Measurements from ENCODE around the gene HIF3A.
"Not testable (repeated sequence)": the region's sequence is repeated elsewhere in the genome, so short reads cannot be mapped to it uniquely, and the experiment has no call there.

The HIF3A gene

DNA sequence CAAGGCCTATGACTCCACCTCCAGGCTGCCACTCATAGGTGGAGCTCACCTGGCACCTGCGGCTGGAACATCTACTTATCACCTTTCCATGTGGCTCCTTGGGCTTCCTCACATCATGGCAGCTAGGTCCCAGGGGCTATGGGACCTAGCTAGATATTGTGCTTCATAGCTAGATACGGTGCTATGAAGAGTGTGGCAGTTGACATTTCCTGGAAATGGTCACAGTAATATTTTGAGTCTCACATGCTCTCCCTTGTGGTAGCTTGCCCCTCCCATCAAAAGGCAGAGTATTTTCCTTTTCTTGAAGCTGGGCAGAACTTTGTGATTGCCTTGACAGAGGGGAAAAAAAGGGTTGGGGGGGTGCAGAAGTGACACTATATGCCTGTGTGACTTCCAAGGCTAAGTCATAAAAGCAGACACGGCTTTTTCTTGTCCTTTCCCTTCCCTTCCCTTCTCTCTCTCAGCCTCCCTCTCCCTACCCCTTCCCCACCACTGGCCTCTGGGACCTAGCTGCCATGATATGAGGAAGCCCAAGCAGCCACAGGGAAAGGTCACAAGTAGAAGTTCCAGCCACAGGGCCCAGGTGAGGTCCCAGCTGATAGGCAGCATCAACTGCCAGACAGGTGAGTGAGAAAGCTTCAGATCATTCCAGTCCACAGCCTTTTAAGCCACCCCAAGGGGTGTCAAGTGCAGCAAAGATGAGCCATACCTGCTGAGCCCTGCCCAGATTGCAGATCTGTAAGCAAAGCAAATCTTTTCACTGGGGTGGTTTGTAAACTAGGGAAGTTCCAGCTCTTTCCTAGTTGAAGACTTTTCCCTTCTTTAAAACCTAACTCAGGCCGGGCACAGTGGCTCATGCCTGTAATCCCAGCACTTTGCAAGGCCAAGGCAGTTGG lies 6.9 kb upstream of the HIF3A start:
- in situ Hi-C loops (cut with MboI; ENCODE audit: low sequenced_read_pairs) = loop anchor here (10.0 kb wide), 1 partner anchor 225 kb away; no protein-coding TSS in a partner anchor

DNA sequence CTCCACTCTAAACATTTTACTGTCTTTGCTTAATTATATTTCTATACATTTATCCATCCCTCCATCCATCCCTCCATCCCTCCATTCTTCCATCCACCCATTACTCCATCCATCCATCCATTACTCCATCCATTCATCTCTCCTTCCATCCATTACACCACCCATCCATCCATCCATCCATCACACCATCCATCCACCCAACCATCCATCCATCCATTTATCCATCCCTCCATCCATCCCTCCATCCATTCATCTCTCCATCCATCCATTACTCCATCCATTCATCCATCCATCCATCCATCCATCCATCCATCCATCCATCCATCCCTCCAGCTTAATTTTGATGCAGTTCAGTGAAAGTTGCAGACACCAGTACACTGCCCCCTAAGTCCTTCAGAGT lies 5.0 kb upstream of the HIF3A start:
- in situ Hi-C loops (cut with MboI; ENCODE audit: low sequenced_read_pairs) = no loop called here

DNA sequence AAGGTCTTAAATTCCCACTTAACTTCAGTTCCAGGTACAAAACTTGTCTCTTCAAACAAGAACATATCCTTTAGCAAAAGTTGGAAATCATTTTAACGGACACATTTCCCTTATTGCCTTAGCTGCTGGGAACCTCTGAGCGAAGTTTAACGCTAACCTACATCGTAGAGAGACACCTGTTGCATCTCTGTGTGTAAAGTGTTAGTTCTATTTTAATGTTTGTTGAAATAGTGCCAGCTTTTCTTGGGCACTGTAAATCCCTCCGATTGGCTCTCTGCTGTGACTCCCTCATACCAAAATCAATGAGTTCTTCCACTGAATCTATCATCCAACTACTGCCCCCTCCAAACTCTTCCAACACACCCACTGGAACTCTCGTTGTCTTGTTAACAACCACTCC lies 2.3 kb upstream of the HIF3A start:
- in situ Hi-C loops (cut with MboI; ENCODE audit: low sequenced_read_pairs) = no loop called here

- in situ Hi-C loops (cut with MboI; ENCODE audit: low sequenced_read_pairs) = no loop called here
These were observed 1.2 kb upstream of the HIF3A start for GRCh38 chr19:46295401-46296201.

- in situ Hi-C loops (cut with MboI; ENCODE audit: low sequenced_read_pairs) = no loop called here
These were observed 701 bp upstream of the HIF3A start for GRCh38 chr19:46296202-46296480.

GRCh38 chr19:46297700-46298478 lies 1.0 kb downstream of the HIF3A start:
- in situ Hi-C loops (cut with MboI; ENCODE audit: low sequenced_read_pairs) = no loop called here

- in situ Hi-C loops (cut with MboI; ENCODE audit: low sequenced_read_pairs) = no loop called here
These were observed 1.7 kb downstream of the HIF3A start for GRCh38 chr19:46298479-46299003.

DNA sequence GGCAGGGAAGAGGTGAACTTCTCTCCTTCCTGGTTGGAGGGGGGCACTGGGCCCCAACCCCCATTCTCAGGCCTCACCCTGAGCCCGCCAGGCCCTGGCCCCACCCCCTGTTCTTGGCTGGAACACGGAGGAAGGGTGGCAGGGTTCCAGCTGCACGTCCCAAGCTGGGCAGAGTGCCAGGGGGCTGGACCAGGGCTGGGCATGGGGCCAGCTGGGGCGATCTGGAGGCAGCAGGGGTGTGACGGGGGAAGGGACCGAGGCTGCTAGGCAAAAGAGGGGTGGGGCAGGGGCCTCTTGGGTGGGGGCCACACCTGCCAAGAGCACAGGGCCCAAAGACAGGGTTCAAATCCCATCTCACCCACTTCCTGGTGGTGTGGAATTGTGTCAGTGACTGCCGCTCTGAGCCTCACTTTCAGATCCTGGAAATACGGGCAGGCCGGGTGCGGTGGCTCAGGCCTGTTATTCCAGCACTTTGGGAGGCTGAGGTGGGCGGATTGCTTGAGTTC lies 2.2 kb downstream of the HIF3A start:
- in situ Hi-C loops (cut with MboI; ENCODE audit: low sequenced_read_pairs) = no loop called here

- in situ Hi-C loops (cut with MboI; ENCODE audit: low sequenced_read_pairs) = no loop called here
These were observed 2.9 kb downstream of the HIF3A start for GRCh38 chr19:46299695-46300094.

DNA sequence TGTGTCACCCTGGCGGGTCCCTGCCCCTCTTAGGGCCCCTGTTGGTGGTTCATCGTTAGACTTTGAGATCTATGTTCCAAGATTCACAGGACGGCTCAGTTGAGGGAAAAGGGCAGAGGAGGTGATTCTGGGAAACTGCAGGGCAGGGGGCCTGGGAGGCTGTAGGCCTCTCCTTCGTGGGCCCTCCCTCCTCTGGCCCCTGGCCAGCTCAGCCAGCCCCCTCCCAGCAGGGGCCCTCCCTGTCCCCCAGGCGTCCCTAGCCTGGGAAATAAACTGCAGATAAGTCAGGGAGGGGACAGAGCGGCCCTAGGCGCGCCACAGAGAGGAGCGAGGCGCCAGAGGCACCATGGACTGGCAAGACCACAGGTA lies 6.5 kb downstream of the HIF3A start:
- in situ Hi-C loops (cut with MboI; ENCODE audit: low sequenced_read_pairs) = no loop called here

GRCh38 chr19:46303691-46304397 lies 7.0 kb downstream of the HIF3A start:
- in situ Hi-C loops (cut with MboI; ENCODE audit: low sequenced_read_pairs) = no loop called here

DNA sequence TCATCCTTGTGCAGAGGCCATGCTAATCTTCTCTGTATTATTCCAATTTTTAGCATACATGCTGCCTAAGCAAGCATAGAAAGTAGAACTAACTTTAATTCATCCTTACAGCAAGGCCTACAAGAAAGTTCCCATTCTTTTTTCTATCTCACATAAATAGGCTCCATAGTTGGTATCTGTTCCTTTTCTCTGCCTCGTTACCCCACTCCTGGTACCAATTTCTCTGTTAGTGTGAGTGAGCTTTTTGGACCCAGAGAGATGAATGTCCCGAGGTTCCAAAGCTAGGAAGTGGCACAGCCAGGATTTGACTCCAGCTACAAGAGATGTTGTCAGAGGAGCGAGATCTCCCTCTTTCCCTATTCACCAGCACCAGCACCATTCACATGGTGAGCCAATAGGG lies 9.7 kb downstream of the HIF3A start:
- in situ Hi-C loops (cut with MboI; ENCODE audit: low sequenced_read_pairs) = no loop called here

DNA sequence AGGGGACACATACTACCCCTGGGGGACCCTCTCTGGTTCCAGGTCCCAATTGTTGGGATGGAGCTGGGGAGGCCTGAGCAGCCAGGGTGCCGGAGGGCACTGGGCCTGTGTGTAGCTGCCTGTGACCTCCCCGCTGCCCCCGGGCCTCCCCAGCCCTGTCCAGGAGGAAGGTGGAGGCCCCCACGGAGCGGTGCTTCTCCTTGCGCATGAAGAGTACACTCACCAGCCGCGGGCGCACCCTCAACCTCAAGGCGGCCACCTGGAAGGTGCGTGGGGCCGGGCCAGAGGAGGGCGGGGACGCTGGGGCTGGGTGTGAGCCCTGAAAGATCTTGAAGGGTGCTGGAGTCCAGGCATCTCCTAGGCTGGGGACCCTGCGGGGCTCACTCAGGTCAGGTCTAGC lies 11.7 kb downstream of the HIF3A start:
- in situ Hi-C loops (cut with MboI; ENCODE audit: low sequenced_read_pairs) = no loop called here

DNA sequence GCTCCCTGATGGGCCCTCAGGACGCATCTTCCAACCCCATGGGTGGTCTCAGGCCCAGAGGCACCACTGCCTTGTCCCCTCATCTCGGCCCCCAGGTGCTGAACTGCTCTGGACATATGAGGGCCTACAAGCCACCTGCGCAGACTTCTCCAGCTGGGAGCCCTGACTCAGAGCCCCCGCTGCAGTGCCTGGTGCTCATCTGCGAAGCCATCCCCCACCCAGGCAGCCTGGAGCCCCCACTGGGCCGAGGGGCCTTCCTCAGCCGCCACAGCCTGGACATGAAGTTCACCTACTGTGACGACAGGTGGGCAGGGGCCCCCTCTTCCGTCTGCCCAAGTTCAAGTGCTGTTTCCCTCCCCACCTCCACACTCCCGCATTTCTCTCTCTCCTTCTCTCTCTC lies 12.2 kb downstream of the HIF3A start:
- in situ Hi-C loops (cut with MboI; ENCODE audit: low sequenced_read_pairs) = no loop called here

GRCh38 chr19:46311444-46311843 lies 14.6 kb downstream of the HIF3A start:
- in situ Hi-C loops (cut with MboI; ENCODE audit: low sequenced_read_pairs) = no loop called here

DNA sequence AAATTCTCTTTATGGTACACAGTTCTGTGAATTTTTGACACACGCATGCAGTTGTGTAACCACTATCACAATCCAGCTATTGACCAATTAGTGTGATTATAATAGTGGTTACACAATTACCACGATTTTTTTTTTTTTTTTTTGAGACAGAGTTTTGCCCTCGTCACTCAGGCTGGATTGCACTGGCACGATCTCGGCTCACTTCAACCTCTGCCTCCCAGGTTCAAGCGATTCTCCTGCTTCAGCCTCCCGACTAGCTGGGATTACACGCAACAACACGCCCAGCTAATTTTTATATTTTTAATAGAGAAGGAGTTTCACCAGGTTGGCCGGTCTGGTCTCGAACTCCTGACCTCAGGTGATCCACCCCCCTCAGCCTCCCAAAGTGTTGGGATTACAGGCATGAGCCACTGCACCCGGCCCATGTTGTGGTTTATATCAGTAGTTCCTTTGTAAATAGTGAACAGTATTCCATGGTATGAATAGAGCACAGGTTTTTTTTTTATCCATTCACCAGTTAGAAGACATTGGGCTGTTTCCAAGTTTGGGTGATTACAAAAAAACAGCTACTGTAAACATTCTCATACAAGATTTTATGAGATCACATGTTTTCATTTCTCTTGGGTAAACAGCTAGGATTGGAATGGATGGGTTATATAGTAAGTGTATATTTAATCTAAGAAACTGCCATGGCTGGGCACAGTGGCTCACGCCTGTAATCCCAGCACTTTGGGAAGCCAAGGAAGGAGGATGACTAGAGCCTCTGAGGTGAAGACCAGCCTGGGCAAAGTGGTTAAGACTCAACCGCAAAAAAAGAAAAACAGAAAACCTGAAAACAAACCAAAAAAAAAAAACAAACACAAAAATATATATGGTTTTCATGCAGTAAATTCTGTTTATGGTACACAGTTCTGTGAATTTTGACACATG lies 17.0 kb downstream of the HIF3A start:
- in situ Hi-C loops (cut with MboI; ENCODE audit: low sequenced_read_pairs) = not testable (repeated sequence)

DNA sequence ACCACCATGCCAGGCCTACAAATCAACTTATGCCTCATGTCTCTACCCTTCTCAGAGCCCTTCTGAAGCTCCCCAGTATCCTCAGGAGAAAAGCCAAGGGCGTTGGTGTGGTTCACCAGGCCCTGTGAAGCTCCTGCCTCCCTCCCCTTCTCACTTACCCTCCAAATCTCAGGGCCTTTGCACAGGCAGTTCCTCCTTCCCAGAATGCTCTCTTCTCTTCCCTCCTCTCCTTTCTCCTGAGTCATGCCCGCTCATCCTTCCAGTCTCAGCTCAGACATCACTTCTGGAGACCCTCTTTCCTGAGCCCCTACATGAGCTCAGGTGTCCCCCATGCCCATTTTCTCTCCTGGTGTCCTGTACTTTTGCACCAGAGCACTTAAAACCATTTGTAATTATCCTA lies 20.5 kb downstream of the HIF3A start:
- in situ Hi-C loops (cut with MboI; ENCODE audit: low sequenced_read_pairs) = no loop called here

- in situ Hi-C loops (cut with MboI; ENCODE audit: low sequenced_read_pairs) = no loop called here
These were observed 22.8 kb downstream of the HIF3A start for GRCh38 chr19:46319613-46320012.

- in situ Hi-C loops (cut with MboI; ENCODE audit: low sequenced_read_pairs) = no loop called here
These were observed 23.7 kb downstream of the HIF3A start for GRCh38 chr19:46320559-46320958.

All from HL-60/S4 (cell line).